ENCODE measurements around the gene LINC00305.

Gene LINC00305

DNA sequence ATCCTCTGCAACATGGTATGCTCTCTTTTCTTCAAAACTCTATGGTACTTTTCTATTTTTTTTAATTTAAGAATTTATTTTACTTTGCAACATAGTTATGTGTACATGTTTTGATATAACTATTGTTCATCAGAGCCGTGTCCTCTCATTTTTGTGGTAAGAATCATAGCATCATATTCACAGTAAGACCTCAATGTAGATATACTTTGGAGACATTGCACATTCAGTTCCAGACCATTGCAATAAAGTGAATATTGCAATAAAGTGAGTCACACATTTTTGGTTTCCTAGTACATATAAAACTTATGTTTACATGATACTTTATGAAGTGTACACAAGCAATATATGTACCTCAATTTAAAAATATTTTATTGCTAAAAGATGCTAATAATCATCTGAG is 22.7 kb upstream of the LINC00305 start:
- Histone ChIP-seq H3F3A (ENCODE audit: insufficient read depth) (no peaks in the 10 kb centered on the region), H3K9me2 (replicated peaks; ENCODE audit: insufficient read depth, low read length) (no peaks in the 10 kb centered on the region)

DNA sequence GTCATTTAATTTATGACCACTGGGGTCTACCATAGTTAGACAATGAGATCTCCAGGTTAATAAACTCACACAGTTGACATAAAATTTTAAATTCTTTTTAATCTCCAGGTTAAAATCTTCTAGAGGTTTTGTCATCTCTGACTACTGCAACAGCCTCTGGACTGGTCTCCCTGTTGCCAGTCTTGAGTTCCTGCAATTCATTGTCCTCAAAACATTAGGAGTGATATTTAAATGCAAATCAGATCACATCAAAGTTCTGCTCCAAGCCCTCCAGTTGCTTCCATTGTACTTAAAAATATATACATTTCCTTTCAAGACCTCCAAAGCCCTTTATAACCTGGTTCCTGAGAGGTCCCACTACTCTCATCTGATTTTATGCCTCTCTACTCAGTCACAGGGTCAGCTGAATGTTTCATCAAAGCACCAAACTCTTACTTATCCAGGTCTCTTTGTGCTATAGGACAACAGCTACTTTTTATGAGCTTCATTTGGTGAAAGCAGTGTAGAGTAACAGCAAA is 18.6 kb upstream of the LINC00305 start:
- Histone ChIP-seq H4K20me1 (ENCODE audit: low read depth, low read length) (no peaks in the 10 kb centered on the region), H3K4me3 (ENCODE audit: insufficient read depth, low read length, poor library complexity, severe bottlenecking) (no peak overlapping the region), H3K36me3 (ENCODE audit: low read length) (no peaks in the 10 kb centered on the region), H3F3A (ENCODE audit: insufficient read depth) (no peaks in the 10 kb centered on the region), H3K27ac (ENCODE audit: low read depth, low read length) (no peak overlapping the region), H3K9me3 (ENCODE audit: insufficient read depth, low read length) (no peaks in the 10 kb centered on the region), H3K9me2 (replicated peaks; ENCODE audit: insufficient read depth, low read length) (no peaks in the 10 kb centered on the region), H3K4me2 (ENCODE audit: low read depth, low read length, poor library complexity, severe bottlenecking) (no peak overlapping the region), H2AFZ (ENCODE audit: low read depth, low read length, severe bottlenecking) (no peak overlapping the region), H3K79me2 (ENCODE audit: insufficient read depth, low read length) (no peaks in the 10 kb centered on the region), H3K9ac (ENCODE audit: low read length) (no peak overlapping the region), H3K27me3 (ENCODE audit: low read length) (no peaks in the 10 kb centered on the region)
- TF ChIP-seq CTCF (IDR thresholded peaks at IDR 0.05; ENCODE audit: insufficient read depth, low read length, poor library complexity, severe bottlenecking) (no peak), EZH2phosphoT487 (conservative IDR thresholded peaks at IDR 0.05; ENCODE audit: low read length) (no peak)

More for the DNA sequence above, 22.7 kb upstream of the LINC00305 start:
- Histone ChIP-seq H2AFZ (ENCODE audit: low read depth, low read length, severe bottlenecking) (no peak overlapping the region), H3K36me3 (ENCODE audit: low read length) (no peaks in the 10 kb centered on the region), H3K9me3 (ENCODE audit: insufficient read depth, low read length) (no peaks in the 10 kb centered on the region), H3K4me3 (ENCODE audit: insufficient read depth, low read length, poor library complexity, severe bottlenecking) (no peak overlapping the region), H4K20me1 (ENCODE audit: low read depth, low read length) (no peaks in the 10 kb centered on the region), H3K4me2 (ENCODE audit: low read depth, low read length, poor library complexity, severe bottlenecking) (no peak overlapping the region), H3K27ac (ENCODE audit: low read depth, low read length) (no peak overlapping the region), H3K79me2 (ENCODE audit: insufficient read depth, low read length) (no peaks in the 10 kb centered on the region), H3K9ac (ENCODE audit: low read length) (no peak overlapping the region), H3K27me3 (ENCODE audit: low read length) (no peaks in the 10 kb centered on the region)
- TF ChIP-seq CTCF (IDR thresholded peaks at IDR 0.05; ENCODE audit: insufficient read depth, low read length, poor library complexity, severe bottlenecking): no peak
- TF ChIP-seq EZH2phosphoT487 (conservative IDR thresholded peaks at IDR 0.05; ENCODE audit: low read length): no peak

- H3K27ac ChIP-seq (ENCODE audit: low read depth, low read length): no peak overlapping the region
- H3F3A ChIP-seq (ENCODE audit: insufficient read depth): no peaks in the 10 kb centered on the region
Observed at GRCh38 chr18:64165906-64166305, 17.0 kb upstream of the LINC00305 start.

More at GRCh38 chr18:64165906-64166305, 17.0 kb upstream of the LINC00305 start:
- Histone ChIP-seq H3K4me3 (ENCODE audit: insufficient read depth, low read length, poor library complexity, severe bottlenecking) (no peak overlapping the region), H2AFZ (ENCODE audit: low read depth, low read length, severe bottlenecking) (no peak overlapping the region), H3K27me3 (ENCODE audit: low read length) (no peaks in the 10 kb centered on the region), H3K79me2 (ENCODE audit: insufficient read depth, low read length) (no peaks in the 10 kb centered on the region), H3K9me2 (replicated peaks; ENCODE audit: insufficient read depth, low read length) (no peaks in the 10 kb centered on the region), H3K9ac (ENCODE audit: low read length) (no peak overlapping the region), H4K20me1 (ENCODE audit: low read depth, low read length) (no peaks in the 10 kb centered on the region), H3K9me3 (ENCODE audit: insufficient read depth, low read length) (no peaks in the 10 kb centered on the region), H3K4me2 (ENCODE audit: low read depth, low read length, poor library complexity, severe bottlenecking) (no peak overlapping the region), H3K36me3 (ENCODE audit: low read length) (no peaks in the 10 kb centered on the region)
- TF ChIP-seq EZH2phosphoT487 (conservative IDR thresholded peaks at IDR 0.05; ENCODE audit: low read length): no peak
- TF ChIP-seq CTCF (IDR thresholded peaks at IDR 0.05; ENCODE audit: insufficient read depth, low read length, poor library complexity, severe bottlenecking): no peak

Measured in SU-DHL-6 (cell line).